Esophagus muscularis mucosa (tissue), 3 donors: ENCODE results near the gene MED29.

Experiments used
- POLR2A ChIP-seq: fragments of 450-650 bp; IDR thresholded peaks from one replicate; pipeline ENCODE4 v1.6.1; 2017; ENCODE audit warnings: antibody characterized with exemption, moderate library complexity, mild to moderate bottlenecking, low read depth
- POLR2AphosphoS5 ChIP-seq, 2 donors: sonication (generic); formaldehyde crosslinking; IDR thresholded peaks; one replicate each; pipeline ENCODE4 v1.6.1; 2017; ENCODE audit warnings: antibody characterized with exemption in 2 of 2
- TF ChIP-seq, protein P1 (sequence below), 3 experiments: fragments of 200-600 bp in 2 of 3; fragments of 450-650 bp in 1 of 3; sonication (generic) in 2 of 3; IDR thresholded peaks; one replicate each; pipeline ENCODE4 v1.5.1; 2017 to 2019; ENCODE audit warnings: antibody characterized with exemption in 3 of 3, mild to moderate bottlenecking in 2 of 3, moderate library complexity in 1 of 3

DNA sequence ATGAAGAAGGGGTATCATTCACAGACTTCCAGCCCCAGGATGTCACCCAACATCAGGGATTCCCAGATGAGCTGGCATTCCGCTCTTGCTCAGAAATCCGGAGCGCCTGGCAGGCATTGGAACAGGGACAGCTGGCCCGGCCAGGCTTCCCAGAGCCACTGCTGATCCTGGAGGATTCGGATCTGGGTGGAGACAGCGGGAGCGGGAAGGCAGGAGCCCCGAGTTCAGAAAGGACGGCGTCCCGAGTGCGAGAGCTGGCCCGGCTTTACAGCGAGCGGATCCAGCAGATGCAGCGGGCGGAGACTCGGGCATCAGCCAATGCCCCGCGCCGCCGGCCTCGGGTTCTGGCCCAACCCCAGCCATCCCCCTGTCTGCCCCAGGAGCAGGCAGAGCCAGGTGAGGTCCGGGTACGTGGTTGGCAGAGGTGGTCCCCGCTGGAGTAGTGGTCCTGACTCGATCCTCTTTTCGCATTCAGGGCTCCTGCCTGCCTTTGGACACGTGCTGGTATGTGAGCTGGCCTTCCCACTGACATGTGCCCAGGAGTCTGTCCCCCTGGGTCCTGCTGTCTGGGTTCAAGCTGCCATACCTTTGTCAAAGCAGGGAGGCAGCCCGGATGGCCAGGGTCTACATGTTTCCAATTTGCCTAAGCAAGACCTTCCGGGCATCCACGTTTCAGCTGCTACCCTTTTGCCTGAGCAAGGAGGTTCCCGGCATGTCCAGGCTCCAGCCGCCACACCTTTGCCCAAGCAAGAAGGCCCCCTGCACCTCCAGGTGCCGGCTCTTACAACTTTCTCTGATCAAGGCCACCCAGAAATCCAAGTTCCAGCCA, 32.3 kb downstream of the MED29 start:
- TF ChIP-seq, protein P1, sequence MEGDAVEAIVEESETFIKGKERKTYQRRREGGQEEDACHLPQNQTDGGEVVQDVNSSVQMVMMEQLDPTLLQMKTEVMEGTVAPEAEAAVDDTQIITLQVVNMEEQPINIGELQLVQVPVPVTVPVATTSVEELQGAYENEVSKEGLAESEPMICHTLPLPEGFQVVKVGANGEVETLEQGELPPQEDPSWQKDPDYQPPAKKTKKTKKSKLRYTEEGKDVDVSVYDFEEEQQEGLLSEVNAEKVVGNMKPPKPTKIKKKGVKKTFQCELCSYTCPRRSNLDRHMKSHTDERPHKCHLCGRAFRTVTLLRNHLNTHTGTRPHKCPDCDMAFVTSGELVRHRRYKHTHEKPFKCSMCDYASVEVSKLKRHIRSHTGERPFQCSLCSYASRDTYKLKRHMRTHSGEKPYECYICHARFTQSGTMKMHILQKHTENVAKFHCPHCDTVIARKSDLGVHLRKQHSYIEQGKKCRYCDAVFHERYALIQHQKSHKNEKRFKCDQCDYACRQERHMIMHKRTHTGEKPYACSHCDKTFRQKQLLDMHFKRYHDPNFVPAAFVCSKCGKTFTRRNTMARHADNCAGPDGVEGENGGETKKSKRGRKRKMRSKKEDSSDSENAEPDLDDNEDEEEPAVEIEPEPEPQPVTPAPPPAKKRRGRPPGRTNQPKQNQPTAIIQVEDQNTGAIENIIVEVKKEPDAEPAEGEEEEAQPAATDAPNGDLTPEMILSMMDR (IDR thresholded peaks at IDR 0.05): no peak
- TF ChIP-seq POLR2AphosphoS5 (IDR thresholded peaks at IDR 0.05) (peak in 1 of 2 donors; percentile 7), POLR2A (no peak)
